Stimulated activated CD4-positive, alpha-beta T cell treated with anti-CD3 and anti-CD28 coated beads, Interleukin-12 subunit alpha, Interleukin-12 subunit beta, amount 100 ng/mL, for 48 hours (primary cell): ENCODE data around the gene DEF6.

Experiments
- DNase-seq, 3 donors: peaks; one replicate each; pipeline ENCODE4 v3.0.0-alpha.2; 2020; ENCODE audit warnings: low read depth in 2 of 3, low spot score in 1 of 3

Gene DEF6

DNA sequence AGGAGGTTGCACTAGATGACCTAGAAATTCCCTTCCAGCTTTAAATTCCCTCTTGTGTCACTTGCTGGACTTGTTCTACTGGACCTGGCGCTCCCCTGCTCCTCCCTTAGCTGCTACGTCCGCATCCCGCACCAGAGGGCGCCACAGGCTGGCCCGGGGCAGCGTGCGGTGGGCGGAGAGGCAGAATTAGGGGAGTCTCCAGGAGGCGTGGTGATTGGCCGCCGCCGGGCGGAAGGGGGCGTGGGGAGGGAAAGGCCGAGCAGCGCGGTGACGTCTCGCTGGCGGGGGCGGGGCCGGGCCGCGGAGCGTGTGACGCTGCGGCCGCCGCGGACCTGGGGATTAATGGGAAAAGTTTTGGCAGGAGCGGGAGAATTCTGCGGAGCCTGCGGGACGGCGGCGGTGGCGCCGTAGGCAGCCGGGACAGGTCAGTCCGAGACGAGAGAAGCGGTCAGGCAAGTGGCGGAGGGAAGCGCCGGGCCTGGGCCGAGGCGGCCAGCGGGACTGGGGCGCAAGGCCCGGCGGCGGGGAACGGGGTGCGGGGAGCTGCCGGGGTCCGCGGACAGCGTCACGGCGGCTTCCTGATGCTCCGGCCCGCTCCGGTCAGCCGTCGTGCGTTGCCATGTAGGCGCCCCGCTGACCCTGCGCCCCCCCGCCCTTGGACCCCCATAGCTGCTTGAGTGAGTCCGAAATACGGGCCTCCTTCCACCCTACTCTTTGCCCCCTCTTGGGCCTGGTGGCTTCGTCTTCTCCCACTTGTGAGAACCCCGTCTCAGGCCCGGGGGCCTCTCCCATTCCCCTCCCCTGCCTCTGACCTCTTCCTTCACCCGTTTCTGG is 44.9 kb downstream of the DEF6 start, which contains the start of gene PPARD:
Gene PPARD (plus strand): TSS at position 301 of the 834 bp plus-strand sequence. CDS start 68,530 bp downstream, outside the sequence.
- peak; percentile 96 to 98 (median 98) for DNase-seq

DNA sequence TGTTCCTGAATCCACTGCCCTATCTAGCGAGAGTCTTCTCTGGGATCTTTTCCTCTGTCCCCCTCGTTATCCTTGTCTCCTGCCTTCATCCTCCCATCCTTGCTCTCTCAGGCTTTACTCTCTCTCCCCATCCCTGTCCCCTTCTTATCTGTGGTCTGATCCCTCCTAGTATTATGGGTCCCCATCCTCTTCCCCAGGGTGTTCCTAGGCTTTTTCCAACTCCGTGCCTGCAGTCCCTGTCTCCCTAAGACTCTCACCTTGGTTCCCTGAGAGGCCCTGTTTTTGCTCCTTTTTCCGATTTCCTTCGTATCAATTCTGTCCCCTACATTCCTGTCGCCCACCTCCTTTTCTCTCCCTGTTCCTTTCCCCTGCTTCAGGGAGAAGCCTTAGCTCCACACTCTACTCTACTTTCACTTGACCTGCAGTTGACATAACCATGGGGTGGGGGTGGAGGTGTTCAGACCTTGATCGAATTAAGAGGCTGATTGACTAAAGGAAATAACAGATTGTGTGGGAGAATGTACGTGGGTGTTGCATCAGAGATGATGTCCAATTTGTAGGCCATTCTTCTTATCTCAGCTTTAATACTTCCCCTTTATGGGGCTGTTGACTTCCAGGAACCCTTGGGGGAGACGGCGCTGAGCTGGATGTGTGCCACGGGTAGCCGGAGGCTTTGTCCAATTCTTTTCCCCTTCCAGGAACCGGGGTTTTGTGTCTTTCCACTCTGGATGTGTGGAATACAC is 45.6 kb downstream of the DEF6 start:
- no peak for DNase-seq

DNA sequence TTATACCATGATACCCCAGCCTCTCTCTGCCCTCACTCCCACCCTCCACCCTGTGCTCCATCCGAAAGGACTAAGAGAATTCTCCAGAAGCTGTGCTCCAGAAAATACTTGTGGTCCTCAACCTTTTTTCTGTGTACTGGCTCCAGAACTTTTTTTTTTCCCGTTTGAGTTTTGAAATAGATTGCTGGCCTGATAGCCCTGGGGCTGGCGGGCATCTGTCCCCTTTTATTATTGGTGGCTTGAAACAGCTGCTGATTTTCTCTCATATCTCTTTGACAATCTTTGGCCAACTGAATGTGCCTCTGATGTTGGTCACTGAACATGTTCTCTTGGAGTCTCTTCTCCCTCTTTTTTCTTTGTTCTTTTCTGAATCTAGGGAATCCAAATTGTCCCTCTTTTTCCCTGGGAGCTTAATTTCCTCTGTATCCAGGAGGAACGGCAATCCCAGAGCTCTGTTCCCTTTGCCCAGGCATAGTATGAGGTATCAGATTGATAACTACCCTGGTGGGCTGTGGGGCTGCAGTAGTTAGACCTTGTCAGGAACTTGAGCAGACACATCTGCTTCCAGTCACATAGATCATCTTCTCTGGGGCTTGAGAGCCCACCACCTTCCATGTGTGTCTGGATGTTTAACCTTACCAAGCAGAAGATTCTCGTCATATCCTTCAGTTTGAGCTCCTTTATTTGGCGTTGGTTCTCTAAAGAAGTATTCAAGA is 46.4 kb downstream of the DEF6 start:
- no peak for DNase-seq

DNA sequence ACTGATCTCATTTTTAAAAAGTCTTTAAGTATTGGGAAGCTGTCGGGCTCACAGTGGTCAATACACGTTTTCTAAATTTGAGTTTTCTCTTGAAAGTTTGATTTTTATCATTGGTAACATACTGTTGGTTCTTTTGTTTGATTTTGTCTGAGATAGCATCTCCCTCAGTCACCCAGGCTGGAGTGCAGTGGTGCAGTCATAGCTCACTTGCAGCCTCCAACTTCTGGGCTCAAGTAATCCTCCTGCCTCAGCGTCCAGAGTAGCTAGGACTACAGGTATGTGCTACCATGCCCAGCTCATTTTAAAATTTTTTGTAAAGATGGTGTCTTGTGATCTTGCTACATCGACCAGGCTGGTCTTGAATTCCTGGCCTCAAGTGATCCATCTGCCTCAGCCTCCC is 53.8 kb downstream of the DEF6 start:
- no peak for DNase-seq

DNA sequence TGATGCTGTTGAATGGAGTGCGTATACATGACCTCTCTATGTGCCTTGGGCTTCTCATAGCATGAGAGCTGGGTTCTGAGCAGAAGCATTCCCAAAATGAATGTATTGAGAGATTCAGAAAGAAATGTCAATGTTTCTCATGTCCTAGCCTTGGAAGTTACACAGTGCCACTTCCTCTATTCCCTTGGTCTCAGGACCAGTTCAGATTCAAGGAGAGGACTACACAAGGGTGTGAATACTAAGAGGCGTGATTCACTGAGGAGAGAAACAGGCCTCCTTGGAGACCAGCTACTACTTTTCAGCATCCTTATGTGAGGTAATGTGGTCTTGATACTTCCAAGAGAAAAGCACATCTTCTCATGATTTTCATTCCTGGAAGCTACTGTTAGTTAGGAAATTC is 55.1 kb downstream of the DEF6 start:
- no peak for DNase-seq

DNA sequence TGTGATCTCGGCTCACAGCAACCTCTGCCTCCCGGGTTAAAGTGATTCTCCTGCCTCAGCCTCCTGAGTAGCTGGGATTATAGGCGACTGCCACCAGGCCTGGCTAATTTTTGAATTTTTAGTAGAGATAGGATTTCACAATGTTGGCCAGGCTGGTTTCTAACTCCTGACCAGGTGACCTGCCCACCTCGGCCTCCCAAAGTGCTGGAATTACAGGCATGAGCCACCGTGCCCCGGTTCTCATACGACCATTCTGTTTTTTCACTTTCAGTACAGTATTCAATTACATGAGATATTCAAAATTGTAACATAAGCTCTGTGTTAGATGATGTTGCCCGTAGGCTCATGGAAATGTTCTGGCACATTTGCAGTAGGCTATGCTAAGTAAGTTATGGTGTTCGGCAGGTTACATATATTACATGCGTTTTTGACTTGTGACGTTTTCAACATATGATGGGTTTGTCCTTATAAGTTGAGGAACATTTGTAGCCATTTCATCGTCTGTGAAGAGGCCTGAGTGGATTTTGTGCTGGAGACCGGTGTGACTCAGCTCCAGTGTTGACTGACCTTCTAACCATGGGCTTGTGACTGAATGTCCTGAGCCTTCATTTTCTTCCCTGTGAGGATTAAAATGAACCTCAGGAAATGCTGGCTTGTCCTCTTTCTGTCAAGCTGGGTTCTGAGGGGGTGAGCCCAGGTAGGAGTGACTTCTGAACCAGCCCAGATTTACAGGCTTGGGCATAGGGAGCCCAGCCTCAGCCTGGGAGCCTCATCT is 56.9 kb downstream of the DEF6 start:
- no peak for DNase-seq

DNA sequence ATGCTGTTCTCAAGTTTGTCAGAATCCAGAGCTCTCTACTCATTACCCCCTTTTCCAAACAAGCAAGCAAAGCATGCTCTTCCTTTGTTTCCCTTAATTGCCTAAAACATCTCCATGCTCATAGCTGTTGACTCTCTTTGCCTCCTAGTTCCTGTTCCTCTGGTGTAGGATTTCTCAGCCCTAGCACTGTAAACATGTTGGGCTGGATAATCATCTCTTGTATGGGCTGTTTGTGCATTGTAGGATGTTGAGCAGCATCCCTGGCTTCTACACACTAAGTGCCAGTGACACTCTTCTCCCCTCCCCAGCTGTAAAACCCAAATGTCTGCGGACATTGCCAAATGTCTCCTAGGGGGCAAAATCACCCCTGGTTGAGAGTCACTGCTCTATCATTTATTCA is 58.8 kb downstream of the DEF6 start:
- DNase-seq = no peak

DNA sequence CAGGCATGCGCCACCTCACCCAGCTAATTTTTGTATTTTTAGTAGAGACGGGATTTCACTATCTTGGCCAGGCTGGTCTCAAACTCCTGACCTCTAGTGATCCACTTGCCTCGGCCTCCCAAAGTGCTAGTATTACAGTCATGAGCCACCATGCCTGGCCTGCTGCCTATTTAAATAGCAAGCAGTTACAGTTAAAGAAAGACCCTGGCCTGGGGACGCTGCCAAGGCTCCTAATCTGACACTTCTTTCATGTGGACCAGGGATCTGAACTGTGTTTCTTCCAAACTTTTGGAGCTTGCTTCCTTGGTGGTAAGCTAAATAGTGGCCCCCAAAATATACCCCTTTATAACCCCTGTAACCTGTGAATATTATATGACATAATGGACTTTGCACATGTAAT is 60.1 kb downstream of the DEF6 start:
- DNase-seq = no peak

DNA sequence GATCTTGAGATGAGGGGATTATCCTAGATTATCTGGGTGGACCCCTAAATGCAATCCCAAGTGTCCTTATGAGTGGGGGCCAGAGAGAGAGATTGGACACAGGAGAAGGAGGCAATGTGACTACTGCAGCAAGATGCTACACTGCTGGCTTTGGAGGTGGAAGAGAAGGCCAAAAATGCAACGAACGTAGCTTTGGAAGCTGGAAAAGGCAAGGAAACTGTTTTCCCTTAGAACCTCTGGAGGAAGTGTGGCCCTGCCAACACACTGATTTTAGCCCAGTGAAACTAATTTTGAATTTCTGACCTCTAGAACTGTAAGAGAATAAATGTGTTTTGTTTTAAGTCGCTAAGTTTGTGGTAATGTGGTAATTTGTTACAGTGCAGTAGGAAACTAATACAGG is 60.5 kb downstream of the DEF6 start:
- no peak for DNase-seq

DNA sequence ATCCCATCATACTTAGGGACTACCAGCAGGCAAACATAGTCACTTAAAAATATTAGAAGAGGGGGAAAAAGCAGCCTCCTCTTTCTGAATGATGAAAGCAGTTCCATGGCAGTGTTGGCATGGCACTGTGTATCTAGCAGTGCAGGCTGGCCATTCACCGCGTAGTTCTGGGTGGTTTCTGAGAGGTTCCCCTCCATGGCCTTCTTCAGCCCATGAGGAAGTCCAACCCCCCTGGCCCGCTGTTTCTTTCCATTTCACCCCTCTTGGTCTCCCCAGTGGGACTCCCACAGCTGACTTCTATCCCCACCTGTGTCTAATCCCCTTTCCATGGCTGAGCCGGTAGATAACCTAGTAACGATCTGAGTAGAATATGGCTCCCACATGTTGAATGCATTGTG is 61.7 kb downstream of the DEF6 start:
- no peak for DNase-seq

DNA sequence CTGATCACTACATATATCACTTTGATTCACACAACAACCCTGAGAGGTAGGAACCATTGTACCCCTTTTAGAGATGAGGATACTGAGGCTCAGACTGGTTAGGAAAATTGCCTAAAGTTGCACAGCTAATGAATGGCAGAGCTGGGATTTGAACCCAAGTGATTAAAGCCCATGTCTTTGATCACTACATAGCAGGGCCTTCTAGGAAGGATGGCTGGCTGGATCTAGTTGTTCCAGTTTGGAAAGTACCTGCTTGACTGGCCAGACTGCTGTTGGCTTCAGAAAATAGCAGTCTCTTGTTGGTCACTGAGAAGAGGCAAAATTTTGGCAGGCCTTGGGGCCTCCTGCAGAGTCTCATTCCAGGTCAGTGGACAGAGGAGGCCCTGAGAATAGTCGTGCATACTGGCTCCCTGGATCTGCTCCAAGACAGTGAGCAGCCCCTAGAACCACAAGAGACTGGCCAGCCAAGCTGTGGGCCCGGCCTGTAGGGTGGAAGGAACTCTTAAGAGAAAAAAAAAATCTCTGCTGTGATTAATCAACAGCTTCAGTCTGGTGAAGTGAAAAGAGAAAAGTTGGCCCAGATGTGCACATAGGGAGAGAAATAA is 62.2 kb downstream of the DEF6 start:
- DNase-seq = no peak

DNA sequence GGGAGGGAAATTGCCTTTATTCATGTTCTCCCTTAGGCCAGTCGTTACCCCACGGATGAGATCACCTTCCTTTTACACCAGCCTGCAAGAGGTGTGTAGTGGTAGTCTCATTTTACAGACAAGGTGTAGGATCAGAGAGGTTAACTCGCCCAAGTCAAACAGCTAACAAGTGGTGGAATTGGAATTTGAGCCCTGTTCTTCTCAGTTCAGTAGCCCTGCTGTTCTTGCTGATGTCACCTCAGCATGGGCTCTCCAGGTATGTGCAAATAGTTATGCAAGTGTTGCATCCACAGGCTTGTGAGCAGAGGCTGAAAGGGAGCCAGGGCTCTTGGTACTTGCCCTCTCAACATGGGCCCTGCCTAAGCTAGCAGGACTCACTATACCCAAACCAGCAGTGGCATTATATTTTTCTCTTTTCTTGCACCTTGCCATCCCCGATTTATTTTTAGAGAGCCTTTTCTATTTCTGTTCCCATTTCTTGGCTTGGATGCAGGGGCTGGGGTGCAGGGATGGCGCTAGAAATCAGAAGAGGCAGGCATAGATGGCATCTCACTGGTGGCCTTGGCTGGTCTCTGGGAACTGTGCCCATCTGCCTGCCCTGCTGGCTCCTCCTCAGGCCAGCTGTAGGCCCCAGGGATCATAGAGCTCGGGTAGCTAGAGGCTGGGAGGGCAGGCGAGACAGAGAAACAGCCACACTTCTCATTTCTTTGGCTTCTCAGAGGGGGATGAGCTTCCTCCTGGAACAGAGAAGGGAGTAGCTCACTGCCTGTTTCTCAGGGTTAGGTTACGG is 62.9 kb downstream of the DEF6 start:
- no peak for DNase-seq

DNA sequence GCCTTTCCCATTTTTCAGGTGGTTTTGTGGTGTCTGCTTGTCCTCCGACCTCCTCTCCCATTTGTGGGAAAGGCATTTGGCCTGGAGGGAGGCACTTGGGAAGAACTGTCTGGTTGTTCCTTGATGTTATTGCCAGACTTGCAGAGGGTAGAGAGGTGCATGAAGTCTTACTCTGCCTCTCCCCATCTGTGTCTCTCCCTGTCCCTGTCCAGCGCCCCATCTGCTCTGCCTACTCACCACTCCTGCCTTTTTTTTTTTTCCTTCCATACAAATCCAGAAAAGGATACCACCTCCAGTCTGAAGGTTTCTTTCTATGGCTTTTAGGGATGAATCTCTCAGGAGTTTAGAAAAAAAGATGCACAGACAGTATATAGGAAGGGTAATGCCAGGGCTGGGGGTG is 64.6 kb downstream of the DEF6 start:
- DNase-seq = no peak

DNA sequence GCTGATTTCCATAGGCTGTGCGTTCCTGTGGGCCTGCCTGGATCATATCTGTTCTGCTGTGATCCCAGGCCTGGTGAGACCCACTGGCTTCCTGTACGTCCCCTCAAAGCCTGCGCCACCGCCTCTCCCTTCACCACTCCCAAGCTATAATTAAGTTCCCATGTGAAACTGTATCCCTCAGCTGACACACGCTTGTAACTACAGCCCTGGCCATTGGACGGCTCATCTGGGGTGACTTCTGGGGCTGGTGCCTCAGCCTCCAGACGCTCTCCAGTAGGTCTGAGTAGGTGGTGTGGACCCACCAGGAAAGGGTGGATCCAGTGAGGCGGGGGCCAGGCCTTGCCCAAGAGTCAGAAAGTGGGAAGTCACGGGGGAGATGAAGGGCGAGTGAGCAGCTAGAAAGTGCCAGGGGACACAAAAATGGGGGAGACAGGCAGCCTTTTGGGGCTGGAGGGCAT is 65.7 kb downstream of the DEF6 start:
- DNase-seq = no peak

DNA sequence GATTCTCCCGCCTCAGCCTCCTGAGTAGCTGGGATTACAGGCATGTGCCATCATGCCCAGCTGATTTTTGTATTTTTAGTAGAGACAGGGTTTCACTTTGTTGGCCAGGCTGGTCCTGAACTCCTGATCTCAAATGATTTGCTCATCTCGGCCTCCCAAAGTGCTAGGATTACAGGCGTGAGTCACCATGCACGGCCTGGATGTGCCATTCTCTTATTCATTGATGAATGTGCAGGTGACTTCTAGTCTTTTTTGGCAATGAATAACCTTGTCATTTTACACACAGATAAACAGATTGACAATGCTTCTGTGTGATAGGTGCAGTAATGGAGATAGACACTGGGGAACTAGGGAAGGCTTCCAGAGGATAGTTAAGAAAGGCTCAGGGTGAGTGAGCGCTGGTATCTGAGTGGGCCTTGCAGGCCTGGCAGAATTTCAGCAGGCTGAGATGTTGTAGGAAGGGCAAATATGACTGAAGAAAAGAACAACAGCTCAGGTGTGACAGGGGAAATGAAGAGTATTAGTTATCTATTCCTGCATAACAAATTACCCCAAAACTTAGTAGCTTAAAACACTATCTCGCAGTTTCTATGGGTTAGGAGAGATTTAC is 68.1 kb downstream of the DEF6 start:
- no peak for DNase-seq

DNA sequence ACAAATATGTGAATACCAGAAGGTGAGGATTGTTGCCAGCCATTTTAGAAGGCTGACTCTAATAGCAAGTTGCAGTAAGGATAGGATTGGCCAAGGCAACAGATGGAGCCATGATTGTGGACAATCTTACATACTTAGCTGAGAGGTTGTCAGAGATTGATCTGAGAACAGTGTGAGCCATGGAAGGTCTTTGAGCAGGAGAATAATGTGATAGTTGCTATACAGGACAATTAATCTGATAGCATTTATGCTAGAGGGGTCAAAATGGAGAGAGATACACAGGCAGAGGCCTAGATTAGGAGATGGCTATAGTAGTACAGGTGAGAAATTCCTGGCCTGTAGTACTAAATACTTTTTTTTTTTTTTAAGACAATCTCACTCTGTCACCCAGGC is 68.6 kb downstream of the DEF6 start:
- DNase-seq = no peak

DNA sequence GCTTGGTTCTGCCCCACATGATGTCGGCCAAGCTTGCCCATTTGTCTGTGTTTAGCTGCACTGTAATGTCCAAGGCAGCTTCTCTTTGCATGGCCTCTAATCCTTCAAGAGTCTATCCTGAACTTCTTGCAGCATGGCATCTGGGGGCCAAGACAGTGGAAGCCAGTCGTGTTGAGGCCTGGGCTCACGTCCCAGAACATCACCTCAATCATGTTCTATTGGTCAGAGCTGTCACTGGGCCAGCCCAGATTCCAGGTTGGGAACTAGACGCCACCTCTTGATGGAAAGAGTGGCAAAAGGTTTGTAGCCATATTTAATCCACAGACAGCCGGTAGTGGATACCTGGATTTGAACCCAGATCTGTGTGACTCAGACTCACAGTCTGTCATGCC is 70.0 kb downstream of the DEF6 start:
- DNase-seq = no peak

DNA sequence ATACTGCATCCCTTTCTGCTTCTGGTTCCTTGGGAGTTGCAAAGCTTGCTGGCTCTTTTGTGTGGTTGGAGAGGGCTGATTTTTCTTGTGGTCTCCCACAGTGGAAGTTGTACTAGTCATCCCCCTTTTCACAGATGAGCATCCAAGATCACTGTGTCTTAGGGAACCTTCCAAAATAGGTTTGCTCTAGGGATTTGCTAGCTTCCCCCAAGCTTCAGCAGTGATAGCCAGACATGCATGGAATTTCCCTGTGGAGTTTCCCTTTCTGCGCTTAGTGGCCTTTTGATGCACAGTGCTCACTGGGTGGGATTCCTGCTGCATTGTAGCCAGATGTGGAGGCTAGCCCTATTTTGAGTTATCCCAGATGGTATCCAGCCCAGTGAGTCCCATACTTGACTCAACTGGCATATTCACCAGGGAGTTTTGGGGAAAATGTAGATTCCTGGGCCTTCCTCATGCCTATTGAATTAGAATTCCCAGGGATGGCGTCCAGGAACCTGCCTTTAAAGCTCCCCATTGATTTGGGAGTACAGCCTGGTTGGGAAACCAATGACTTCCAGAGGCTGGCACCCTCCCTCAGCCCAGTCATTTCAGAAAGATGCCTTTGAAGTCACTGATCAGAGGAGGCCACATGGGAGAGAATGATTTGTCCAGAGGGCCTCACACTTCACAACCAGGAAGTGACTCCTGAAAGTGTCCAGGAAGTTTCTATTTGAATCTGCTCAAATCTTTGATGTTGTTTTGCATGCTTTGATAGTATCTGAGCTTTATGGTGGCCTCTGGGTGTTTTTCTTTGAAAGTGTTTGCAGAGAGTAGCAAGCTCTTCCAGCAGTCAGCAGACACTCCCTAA is 70.6 kb downstream of the DEF6 start:
- DNase-seq = peak in 1 of 3 donors; percentile 35
